ENCODE measurements around the gene RIMOC1. TPM values are rescaled to one million over a fixed set of nuclear protein-coding genes. Genes with fewer than 3 reads are reported as not detected.

Gene RIMOC1
- total RNA-seq, 1 donor from 2014 or later: 47.7 TPM

DNA sequence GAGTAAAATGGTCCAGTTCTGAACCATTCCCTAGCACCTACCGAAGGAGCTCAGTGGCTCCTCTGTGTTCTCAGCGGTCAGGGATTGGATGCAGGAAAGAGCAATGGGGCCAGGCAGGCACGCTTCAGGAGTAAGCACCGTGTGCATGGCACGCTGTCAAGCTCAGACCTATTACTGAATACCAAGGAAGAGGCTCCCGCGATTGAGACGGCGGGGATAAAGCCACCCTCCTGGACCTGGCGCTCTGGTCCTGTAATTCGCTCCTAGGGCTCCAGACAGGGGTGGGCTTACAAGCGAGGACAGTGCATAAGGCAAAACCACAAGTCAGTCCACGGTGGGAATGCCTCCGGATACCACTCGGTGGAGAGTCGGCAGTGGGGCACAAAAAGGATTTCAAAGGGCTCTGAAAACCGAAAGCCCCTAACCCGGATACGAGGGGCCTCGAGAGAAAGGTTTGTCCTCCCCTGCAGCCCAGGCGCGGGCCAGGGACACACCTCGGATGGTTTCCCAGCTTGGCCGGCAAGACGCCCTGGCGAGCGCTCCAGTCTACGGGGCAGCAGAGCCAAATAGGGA, 34.9 kb upstream of the RIMOC1 start:
- DNase-seq (ENCODE audit: low read depth, low spot score): peak; percentile 3
- Mint-ChIP-seq H3K9me3 (no peaks in the 10 kb centered on the region), H3K27ac (ENCODE audit: unreplicated experiment) (peak overlapping the region; percentile 82), H3K27me3 (ENCODE audit: low read depth) (no peaks in the 10 kb centered on the region), H3K4me1 (peaks cover 28% of the 10 kb centered on the region), H3K4me3 (peak overlapping the region; percentile 94), H3K36me3 (ENCODE audit: low read depth) (no peaks in the 10 kb centered on the region)
- TF ChIP-seq, protein P1, sequence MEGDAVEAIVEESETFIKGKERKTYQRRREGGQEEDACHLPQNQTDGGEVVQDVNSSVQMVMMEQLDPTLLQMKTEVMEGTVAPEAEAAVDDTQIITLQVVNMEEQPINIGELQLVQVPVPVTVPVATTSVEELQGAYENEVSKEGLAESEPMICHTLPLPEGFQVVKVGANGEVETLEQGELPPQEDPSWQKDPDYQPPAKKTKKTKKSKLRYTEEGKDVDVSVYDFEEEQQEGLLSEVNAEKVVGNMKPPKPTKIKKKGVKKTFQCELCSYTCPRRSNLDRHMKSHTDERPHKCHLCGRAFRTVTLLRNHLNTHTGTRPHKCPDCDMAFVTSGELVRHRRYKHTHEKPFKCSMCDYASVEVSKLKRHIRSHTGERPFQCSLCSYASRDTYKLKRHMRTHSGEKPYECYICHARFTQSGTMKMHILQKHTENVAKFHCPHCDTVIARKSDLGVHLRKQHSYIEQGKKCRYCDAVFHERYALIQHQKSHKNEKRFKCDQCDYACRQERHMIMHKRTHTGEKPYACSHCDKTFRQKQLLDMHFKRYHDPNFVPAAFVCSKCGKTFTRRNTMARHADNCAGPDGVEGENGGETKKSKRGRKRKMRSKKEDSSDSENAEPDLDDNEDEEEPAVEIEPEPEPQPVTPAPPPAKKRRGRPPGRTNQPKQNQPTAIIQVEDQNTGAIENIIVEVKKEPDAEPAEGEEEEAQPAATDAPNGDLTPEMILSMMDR (conservative IDR thresholded peaks at IDR 0.05): no peak

DNA sequence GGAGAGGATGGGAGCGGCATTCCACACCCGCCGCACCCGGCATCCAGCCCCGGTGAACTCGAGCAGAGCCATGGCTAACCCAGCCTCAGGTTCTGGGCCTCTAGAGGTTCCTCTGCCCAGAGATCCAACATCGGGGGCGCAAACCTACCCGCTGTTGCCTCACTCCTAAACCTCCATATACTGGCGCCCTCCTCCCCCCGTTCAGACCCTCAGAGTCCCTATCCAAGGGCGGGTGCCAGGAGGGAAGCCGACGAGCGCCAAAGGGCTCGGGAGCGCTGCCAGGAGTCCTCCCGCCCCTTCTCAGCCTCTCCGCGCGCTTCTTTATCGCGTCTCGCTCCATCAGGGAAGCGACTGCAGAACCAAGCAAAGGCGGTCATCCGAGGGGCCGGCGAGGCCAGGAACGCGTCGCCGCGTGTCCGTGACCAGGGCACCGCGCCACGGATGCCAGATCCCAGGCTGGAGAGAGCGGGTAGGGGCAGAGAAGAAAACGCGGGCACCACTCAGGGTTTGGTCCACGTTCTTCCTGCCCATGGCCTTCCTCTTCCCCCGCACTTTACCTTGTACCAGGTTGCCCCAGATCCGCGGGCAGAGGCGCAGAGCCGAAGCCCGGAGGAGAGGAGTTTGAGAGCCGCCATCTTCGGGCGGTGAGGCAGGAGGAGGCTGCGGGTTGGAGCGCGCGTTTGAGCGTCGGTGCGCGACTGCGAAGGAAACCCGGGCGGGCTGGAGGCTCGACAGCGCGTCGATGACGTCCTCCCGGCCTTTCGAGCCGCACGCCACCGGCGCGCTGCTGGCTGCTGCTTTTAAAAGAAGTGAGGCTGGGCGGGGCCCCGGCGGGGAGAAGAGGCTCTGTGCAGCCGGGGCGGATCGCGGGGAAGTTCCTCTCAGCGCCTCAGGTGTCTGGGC, 34.2 kb upstream of the RIMOC1 start, which contains the start of gene OXCT1:
Gene OXCT1, minus strand, starts transcription at position 702 of the 903 bp plus-strand sequence. Its CDS starts 67 bp downstream, at position 635.
- peak; percentile 68 for DNase-seq (ENCODE audit: low read depth, low spot score)
- H3K4me1 Mint-ChIP-seq: peaks cover 25% of the 10 kb centered on the region
- H3K36me3 Mint-ChIP-seq (ENCODE audit: low read depth): no peaks in the 10 kb centered on the region
- H3K27ac Mint-ChIP-seq (ENCODE audit: unreplicated experiment): peak within 1 kb of the TSS; percentile 82
- no peaks in the 10 kb centered on the region for H3K27me3 Mint-ChIP-seq (ENCODE audit: low read depth)
- H3K4me3 Mint-ChIP-seq: peak within 1 kb of the TSS; percentile 94
- TF ChIP-seq, protein P1 (conservative IDR thresholded peaks at IDR 0.05): no peak
- no peaks in the 10 kb centered on the region for H3K9me3 Mint-ChIP-seq

DNA sequence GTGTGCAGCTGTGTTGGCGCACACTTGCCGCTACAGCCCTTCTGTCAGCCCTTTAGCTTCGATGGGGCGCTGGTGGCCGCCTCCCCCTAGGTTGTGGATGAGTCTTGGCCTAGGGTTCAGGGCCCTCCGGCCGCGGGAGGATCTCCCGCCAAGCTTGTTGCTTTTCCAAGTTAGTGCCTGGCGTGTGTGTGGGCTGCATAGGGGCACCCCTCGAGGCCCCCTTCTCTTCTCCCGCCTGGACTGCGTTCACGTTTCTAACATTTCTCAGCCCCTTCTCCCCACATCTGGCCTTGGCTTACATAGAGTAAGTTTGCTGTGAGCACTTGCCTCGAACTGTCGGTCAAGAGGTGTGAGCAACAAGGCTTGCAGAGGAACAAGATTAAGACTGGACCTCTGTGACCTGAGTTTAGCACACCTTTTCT, 33.5 kb upstream of the RIMOC1 start:
- Mint-ChIP-seq H3K27me3 (ENCODE audit: low read depth) (no peaks in the 10 kb centered on the region), H3K27ac (ENCODE audit: unreplicated experiment) (peak overlapping the region; percentile 82), H3K4me3 (peak overlapping the region; percentile 94), H3K36me3 (ENCODE audit: low read depth) (no peaks in the 10 kb centered on the region), H3K9me3 (no peaks in the 10 kb centered on the region), H3K4me1 (peaks cover 22% of the 10 kb centered on the region)
- no peak for DNase-seq (ENCODE audit: low read depth, low spot score)
- TF ChIP-seq, protein P1 (conservative IDR thresholded peaks at IDR 0.05): no peak

GRCh38 chr5:41871852-41872251, 32.3 kb upstream of the RIMOC1 start:
- peaks cover 2% of the 10 kb centered on the region for H3K27me3 Mint-ChIP-seq (ENCODE audit: low read depth)
- no peak overlapping the region for H3K27ac Mint-ChIP-seq (ENCODE audit: unreplicated experiment)
- peaks cover 22% of the 10 kb centered on the region for H3K4me1 Mint-ChIP-seq
- DNase-seq (ENCODE audit: low read depth, low spot score): no peak
- TF ChIP-seq, protein P1 (conservative IDR thresholded peaks at IDR 0.05): no peak
- no peaks in the 10 kb centered on the region for H3K9me3 Mint-ChIP-seq
- H3K36me3 Mint-ChIP-seq (ENCODE audit: low read depth): no peaks in the 10 kb centered on the region
- H3K4me3 Mint-ChIP-seq: no peak overlapping the region

GRCh38 chr5:41874512-41875060, 29.6 kb upstream of the RIMOC1 start:
- H3K27ac Mint-ChIP-seq (ENCODE audit: unreplicated experiment): no peak overlapping the region
- no peaks in the 10 kb centered on the region for H3K9me3 Mint-ChIP-seq
- H3K27me3 Mint-ChIP-seq (ENCODE audit: low read depth): peaks cover 10% of the 10 kb centered on the region
- no peak for DNase-seq (ENCODE audit: low read depth, low spot score)
- TF ChIP-seq, protein P1 (conservative IDR thresholded peaks at IDR 0.05): no peak
- peaks cover 5% of the 10 kb centered on the region for H3K4me1 Mint-ChIP-seq
- H3K4me3 Mint-ChIP-seq: no peak overlapping the region
- no peaks in the 10 kb centered on the region for H3K36me3 Mint-ChIP-seq (ENCODE audit: low read depth)

All from neural crest cell (in vitro differentiated cells).